ENCODE data around the gene C5orf58. TPM values are rescaled to one million over a fixed set of nuclear protein-coding genes. Genes with fewer than 3 reads are reported as not detected.
A peak's percentile ranks its signal among the peaks of the same experiment; 100 is the strongest.

The C5orf58 gene, protein sequence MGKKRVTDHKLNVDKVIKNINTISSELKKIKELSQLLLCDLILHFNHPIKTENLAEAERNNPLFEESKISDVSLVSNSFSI
- under 1 TPM; 0.16 to 0.30 (median 0.19) TPM for polyA plus RNA-seq (ENCODE audit: insufficient read length in 3 of 3)
- long read RNA-seq, donor 1: 0 reads
- long read RNA-seq, donor 2: 0 reads
- long read RNA-seq, donor 3: 0 reads
- long read RNA-seq, donor 4: 0 reads
- long read RNA-seq, donor 5: 0 reads
- long read RNA-seq, donor 6: 0 reads
- long read RNA-seq, donor 7: 0 reads
- long read RNA-seq, donor 8: 0 reads
- long read RNA-seq, donor 9: 0 reads
- long read RNA-seq, donor 10: 0 reads
- long read RNA-seq, donor 11: 0 reads
- long read RNA-seq, donor 12: 0 reads
- long read RNA-seq, donor 13: 0 reads
- long read RNA-seq, donor 14: 0 reads
- long read RNA-seq, donor 15: 0 reads
- long read RNA-seq, donor 16: 0 reads

DNA sequence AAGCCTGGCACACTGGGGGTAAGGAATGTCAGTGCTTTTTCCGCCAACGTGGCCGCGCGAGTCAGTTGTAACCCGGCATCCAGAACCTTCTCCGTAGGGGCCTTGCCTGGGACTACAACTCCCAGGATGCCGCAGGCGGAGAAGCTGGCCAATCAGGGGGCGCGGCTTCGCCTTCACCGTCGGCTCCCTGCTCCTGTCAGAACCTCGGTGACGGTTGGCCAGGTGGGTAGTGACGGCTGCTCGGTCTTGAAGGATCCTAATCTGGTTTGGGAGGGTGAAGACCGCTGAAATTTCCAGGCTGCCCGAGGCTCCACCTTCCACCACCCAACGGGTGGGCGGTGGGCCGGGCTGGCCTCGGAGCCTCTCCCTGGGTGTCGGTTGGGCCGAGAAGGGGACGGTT, at the start of gene C5orf58:
Gene C5orf58 (plus strand): TSS at position 200 of the 400 bp plus-strand sequence. CDS start 1,992 bp downstream, outside the sequence.
- DNase-seq (ENCODE audit: extremely low read depth in 1 of 11, low read depth in 9 of 11, low spot score in 4 of 11): no peak

DNA sequence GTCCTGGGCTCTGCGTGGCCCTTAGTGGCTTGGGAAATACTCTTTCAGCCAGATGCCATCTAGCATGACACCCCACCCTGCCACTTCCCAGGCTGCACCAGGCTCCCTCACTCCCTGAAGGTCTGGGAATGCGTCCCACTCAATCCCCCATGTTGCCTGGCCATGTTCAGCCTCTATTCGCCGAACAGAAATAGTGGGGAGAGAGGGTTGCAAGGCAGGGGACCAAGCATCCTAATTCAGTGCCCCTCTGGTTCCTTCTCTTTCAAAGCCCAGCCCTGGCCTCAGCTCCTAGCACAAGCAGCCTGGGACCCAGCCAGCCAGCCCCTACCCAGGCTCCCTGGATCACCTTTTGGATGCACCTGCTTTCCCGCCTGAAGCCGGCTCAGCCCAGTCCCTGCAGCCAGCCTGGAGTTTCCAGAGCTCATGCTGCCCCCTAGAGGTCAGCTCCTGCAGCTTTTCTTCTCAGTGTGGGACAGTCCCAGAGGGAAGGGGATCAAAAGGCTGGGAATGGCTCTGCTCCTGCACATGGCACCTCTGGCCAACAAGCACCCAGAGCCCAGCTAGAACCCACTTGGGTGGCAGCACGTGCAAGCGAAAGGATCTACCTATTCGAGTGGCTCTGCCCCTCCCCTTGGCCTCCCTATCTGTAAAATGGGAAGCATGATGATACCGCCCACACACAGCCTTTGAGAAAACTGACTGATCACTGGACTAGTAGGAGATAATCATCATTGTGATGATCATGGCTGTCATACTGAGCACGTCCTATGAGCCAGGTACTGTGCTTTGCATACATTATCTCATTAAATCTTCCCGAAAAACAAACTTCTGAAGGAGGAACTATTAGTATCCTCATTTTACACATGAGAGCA, 48.7 kb upstream of the C5orf58 start:
- DNase-seq (ENCODE audit: extremely low read depth in 1 of 11, low read depth in 9 of 11, low spot score in 4 of 11): peak; percentile 35 to 60 (median 52)

DNA sequence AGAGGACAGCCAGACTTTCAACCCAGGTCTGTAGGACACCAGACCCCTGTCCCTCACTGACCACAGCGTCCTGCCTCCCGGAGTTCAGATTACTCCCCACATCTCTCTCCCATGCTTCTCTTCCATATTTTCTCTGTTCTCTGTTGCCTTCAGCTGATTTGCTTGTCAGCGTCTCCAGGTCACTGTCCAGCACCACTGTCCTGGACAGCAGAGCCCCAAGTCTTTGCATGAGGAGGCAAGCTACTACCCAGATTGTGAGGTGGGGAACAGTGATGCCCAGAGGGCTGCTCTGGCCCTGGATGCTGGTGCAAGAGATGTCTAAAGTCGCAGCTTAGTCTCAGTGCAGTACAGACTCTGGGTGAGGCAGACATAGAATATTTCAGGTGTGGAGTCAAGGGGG, 48.0 kb upstream of the C5orf58 start:
- no peak for DNase-seq (ENCODE audit: extremely low read depth in 1 of 11, low read depth in 9 of 11, low spot score in 4 of 11)

DNA sequence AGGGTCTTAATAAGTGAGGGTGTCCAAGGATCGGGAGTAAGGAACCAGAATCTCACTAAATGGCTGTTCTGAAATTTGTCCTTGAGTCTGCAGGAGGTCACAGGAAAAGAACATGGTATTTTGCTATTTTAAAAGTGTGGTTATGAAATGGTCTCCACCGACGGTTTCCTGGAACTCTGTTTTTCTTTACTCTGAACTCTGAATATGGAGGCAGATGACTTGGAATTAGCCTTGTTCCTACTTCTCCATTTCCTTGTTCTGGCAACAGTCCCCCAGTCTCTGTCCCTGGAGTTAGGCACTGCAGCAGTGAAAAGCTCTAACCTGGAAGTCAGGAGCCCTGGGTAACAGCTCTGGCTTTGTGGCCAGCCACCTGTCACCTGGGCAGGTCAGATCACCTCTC, 46.6 kb upstream of the C5orf58 start:
- no peak for DNase-seq (ENCODE audit: extremely low read depth in 1 of 11, low read depth in 9 of 11, low spot score in 4 of 11)

DNA sequence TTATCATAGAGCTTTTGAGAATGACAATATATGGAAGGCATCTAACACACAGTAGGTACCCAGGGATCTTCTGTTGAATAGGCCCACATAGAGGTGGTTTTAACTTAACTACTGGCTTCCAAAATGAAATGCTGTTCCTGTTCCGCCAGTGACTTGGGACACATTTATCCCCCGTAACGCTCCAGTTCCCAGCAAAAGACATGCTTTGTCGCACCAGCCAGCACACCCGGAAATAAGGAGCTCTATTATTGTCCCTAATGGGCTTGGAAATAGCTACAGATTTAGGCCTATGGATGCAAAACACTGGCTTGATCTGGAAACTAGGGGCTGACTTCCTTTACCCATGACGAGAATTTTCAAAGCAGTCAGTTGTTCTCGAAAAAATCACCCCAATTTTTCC, 45.9 kb upstream of the C5orf58 start:
- DNase-seq (ENCODE audit: extremely low read depth in 1 of 11, low read depth in 9 of 11, low spot score in 4 of 11): peak in 1 of 11 donors; percentile 23

DNA sequence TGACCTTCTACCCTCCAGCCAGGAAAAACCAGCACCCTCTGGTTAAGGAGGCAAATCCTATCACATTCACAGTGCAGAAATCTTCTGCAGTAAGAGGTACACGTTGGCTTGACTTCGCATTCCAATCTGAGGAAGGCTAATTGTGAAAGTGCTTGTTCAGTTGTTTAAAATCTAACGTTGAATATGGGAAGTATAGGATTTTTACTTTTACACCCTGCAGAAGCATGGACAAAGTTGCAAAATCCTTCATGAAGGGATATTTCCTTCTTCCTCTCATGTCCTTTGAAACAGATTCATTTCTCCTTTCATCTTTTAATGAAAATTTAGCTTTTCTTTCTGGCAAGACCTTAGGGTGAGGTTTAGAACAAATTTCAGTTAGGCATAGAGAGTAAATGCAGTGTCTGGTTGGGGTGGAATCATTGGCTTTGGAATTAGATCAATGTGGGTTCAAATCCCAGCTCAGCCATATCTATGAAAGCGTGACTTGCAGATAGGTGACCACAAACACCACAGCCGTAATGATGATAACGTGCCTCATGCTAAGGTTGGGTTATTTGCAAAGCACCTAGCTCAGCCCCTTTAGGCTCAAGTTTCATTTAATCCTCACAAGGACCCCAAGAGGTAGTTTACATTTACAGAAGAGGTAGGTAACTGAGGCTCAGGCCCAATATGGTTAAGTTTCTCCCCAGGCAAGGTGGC, 42.2 kb upstream of the C5orf58 start:
- no peak for DNase-seq (ENCODE audit: extremely low read depth in 1 of 11, low read depth in 9 of 11, low spot score in 4 of 11)

DNA sequence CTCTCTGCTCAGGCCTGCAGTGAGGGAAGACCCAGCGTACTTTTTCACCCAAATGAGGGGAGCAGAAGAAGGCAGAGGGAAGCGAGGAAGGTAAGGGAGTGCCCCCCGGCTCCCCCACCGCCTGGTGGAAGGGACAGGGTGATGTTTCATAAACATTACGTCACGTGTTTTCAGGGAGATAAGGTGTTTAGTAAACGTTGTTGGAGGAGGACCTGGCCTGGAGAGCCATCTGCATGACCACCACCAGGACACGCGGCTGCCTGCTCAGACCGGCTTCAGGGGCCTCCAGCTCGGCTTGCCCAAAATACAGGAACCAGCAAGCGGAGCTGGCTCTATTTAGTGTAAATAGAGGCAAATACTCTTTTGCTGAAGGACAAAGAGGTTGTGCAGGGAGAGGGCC, 40.0 kb upstream of the C5orf58 start:
- DNase-seq (ENCODE audit: extremely low read depth in 1 of 11, low read depth in 9 of 11, low spot score in 4 of 11): no peak

DNA sequence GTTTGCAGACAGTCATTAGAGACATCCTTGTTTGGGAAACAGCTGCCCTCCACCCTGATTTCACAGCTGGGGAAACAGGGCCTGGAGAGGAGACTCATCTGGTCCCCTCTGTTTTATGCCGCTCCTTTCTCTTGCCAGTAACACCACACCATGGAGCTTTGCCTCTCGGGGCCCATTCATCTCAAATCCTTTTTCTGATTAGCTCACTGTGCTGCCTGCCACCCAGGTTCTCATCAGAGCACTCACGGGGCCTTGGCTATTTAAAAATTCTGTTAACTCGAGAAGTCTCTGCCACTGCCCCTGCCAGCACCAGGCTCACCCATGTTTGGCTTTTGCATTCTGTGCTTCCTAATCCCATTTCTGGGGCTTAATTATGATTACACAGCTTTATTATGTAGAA, 36.8 kb upstream of the C5orf58 start:
- DNase-seq (ENCODE audit: extremely low read depth in 1 of 11, low read depth in 9 of 11, low spot score in 4 of 11): no peak

DNA sequence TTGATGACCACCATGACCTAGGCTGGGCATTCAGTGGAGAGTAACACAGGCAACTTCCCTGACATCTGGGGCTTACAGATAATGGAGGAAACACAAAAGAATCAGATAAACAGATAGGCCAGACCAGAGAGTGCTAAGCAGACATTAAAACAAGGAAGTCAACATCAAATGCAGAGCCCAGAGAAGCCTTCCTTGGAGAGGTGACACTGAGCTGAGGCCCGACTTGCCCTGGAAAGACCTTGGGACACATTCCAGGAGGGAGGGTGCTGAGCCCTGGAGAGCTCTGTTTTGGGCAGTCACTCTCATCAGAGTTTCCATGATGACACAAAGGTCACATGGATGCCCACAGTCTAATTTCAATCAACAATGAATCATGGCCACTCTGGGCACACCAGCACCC, 31.9 kb upstream of the C5orf58 start:
- no peak for DNase-seq (ENCODE audit: extremely low read depth in 1 of 11, low read depth in 9 of 11, low spot score in 4 of 11)

DNA sequence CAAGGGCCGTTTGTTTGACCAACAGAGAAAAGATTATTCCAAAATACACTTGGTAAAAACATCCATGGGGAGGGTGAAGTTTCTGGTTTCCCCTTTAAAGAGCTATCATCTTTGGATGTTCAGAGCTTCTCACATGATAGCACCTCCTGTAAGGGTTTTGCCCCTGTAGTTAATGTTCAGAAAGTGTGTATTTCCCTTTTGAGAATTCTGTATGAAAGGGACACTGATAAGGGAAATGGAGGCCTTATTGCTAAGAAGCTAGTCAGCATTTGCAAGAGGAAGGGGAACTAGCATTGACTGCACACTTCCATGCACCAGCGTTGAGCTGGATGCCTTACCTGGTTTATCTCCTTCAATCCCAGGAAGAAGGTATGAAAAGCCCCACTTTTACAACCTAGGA, 31.5 kb upstream of the C5orf58 start:
- no peak for DNase-seq (ENCODE audit: extremely low read depth in 1 of 11, low read depth in 9 of 11, low spot score in 4 of 11)

DNA sequence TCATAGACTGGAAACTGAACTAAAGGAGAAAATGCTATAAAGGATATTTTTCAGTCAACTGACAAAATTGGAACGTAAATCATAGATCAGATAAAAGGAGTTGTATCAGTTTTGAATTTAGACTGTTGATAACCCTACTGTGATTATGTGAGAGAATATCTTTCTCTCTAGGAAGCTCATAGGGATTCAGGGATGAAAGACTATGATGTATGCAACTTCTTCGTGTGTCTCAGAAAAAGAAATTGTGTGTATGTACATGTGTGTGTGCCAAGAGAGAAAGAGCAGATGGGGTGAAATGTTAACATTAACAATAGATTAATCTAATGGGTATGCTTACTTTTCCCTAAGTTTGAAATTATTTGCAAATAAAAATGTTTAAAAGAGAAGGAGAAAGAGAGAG, 30.7 kb upstream of the C5orf58 start:
- no peak for DNase-seq (ENCODE audit: extremely low read depth in 1 of 11, low read depth in 9 of 11, low spot score in 4 of 11)

DNA sequence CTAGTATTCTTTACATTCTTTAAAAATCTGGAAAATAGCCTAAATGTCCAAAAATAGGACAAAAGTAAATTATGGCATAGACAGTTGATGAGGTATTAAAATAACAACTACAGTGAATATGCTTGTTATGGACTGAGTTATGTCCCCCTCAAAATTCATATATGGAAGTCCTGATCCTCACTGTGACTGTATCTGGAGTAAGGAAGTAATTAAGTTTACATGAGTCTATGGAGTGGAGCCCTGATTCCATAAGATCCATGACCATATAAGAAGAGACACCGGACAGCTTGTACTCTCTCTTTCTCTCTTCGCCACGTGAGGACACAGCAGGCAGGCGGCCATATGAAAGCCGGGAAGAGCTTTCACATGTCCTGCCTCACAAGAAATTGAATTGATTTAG, 28.6 kb upstream of the C5orf58 start:
- DNase-seq (ENCODE audit: extremely low read depth in 1 of 11, low read depth in 9 of 11, low spot score in 4 of 11): no peak

DNA sequence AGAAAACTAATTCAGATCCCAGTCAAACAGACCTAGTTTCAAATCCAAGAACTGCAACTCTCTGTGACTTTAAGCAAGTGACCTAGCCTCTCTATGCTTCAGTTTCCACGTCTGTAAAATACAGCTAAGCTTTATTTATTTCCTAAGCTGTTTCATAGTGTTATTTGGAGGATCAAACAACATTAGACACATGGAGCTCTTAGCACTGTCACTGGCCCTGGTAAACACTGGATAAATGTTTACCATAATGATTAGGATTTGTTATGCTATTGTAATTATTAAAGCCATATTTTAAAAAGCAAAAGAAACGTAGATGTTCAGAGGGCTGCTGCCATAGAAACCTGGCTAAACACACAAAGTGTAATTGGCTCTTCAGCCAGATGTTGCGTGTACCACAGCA, 26.6 kb upstream of the C5orf58 start:
- DNase-seq (ENCODE audit: extremely low read depth in 1 of 11, low read depth in 9 of 11, low spot score in 4 of 11): no peak

DNA sequence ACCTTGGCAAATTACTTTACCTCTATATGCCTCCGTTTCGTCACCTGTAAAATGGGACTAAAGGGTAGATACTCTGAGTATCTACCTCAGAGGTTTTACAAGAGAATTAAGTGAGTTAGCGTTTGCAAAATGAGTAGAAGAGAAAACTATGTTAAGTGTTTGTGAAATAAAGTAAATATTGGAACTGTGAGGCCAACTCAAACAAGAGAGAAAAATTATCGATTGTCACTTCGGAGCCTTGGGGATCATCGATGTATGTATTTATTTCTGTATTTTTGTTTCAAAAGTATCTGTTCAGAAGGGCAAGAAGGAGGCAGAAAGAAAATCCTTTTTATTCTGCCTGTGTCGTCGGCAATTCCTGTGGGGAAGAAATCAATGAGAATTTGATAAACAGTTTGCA, 25.8 kb upstream of the C5orf58 start:
- DNase-seq (ENCODE audit: extremely low read depth in 1 of 11, low read depth in 9 of 11, low spot score in 4 of 11): no peak

DNA sequence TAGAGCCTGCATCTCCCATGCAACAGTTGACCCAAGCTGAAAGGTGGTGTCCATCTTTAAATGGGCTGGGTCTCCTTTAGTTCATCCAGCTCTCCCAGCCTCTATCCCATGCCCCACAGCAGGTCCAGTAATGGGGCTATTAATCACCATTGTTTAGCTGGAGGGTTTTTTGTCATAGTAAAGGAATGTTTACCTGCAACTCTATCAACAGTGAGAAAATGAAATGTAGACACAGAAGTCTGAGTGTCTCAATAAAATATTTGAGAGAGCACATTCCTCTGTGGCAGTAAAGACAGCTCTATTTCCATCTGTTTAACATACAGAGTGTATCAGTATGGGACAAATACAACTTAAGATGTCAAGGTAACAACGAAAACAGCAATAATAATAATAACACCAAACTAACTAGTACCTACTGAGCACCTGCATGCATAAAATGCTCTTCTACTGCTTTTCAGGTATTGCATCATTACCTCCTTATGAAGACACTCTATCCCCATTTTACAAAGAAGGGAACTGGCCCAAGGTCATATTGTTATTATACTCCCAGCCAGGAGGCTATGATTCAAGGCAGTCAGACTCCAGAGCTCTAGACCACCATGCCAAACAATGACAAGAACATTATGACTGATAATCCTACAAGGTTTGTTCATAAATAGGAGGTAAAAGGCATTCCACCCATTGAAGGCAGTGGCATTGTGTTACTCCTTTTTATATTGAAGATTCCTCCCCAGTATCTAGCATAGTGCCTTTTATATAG, 21.0 kb upstream of the C5orf58 start:
- DNase-seq (ENCODE audit: extremely low read depth in 1 of 11, low read depth in 9 of 11, low spot score in 4 of 11): no peak

DNA sequence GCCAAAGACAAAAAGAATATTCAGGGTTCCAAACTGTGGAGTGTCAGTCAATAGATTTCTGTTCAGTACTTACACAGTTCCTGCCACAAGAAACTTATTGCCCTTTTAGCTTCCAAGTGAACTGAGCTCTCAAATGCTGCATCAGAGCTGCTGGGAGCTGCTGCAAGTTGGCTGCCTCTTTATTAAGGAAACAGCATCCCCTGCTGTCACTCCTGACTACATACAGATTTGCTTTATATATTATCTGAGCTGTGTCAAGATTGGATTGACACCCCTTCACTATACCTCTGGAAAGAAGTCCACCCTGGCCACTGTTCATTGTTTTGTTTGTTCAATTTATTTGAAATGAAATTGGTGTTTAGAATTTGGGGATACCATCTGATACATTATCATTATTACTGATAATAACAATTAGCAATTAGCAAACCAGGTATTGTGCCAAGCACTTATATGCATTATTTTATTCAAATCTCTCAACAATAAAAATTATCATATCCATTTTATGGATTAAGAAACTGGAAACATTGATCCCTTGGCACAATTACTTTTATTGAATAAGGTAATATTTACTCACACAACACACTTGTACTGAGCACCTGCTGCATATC, 16.4 kb upstream of the C5orf58 start:
- peak in 6 of 11 donors; percentile 44 to 62 (median 58) for DNase-seq (ENCODE audit: extremely low read depth in 1 of 11, low read depth in 9 of 11, low spot score in 4 of 11)

DNA sequence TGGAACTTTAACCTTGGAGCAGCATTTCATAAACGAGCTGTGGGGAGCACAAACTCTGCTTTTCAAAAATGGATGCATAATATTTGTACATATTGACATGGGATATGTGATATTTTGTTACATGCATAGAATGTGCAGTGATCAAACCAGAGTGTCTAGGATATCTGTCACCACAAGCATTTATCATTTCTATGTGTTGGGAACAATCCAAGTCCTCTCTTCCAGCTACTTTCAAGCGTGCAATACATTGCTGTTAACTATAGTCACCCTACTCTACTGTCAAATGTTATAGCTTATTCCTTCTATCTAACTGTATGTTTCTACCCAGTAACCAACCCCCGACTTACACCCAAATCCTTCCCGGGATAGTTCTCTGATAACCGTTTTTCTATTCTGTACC, 15.0 kb upstream of the C5orf58 start:
- no peak for DNase-seq (ENCODE audit: extremely low read depth in 1 of 11, low read depth in 9 of 11, low spot score in 4 of 11)

DNA sequence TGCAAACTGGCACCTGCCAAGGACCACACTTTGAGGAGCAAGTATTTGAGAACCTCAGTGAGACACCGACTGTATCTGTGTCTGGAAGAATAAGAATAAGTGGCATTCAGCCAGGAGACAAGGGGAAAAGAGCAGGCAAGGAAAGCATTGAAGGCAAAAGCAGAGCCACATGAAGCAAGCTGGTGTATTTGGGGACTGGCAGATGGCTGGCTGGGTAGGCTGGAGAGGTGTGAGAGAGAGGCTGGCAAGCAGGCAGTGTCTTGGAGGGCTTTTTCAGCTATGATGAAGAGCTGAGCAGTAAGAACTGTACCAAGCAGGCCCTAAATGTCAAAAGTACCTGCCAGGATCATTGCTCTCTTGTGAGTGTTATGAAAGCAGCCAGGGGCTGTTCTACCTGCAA, 14.1 kb upstream of the C5orf58 start:
- no peak for DNase-seq (ENCODE audit: extremely low read depth in 1 of 11, low read depth in 9 of 11, low spot score in 4 of 11)

DNA sequence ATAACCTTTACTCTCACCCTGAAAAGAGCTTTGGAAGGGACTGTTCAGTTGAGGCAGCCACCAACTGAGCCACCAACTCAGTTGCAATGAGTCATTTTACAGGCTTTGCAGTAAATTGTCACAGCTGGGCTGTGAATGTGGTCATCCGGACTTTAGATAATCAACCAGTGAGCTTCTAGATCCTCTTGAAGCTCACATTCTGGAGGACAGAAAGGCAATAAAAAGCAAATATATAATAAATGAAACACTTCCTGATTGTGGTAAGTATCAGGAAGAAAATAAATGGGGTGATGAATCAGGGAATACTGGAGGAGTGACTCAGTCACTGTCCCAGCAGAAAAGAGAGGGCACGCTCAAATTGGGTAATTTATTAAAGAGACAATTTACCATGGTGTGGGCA, 13.2 kb upstream of the C5orf58 start:
- DNase-seq (ENCODE audit: extremely low read depth in 1 of 11, low read depth in 9 of 11, low spot score in 4 of 11): no peak
